ENCODE measurements around the gene SLC35E1.

GRCh38 chr19:16604615-16605014 is 32.4 kb upstream of the SLC35E1 start:
- no peak for TF ChIP-seq CTCF (IDR thresholded peaks at IDR 0.05)
- no peak for TF ChIP-seq POLR2A (IDR thresholded peaks at IDR 0.05)

Measured in right lobe of liver (tissue), 4 donors.